Aorta (tissue), 5 donors: ENCODE measurements around the gene LRMDA. TPM values are rescaled to one million over a fixed set of nuclear protein-coding genes. Genes with fewer than 3 reads are reported as not detected.

Experiments
- ATAC-seq: fragments of 200-7000 bp; cut with Tn5 transposase; one replicate; pipeline ENCODE4 v1.9.1; 2022; ENCODE audit warnings: moderate library complexity; ENCODE audit not compliant: low FRiP score
- DNase-seq, 2 donors: peaks; one replicate each; pipeline ENCODE4 v3.0.0-alpha.2; 2020
- H3K27ac ChIP-seq, 2 donors: one replicate each; pipeline ENCODE4 v1.5.1; 2013; ENCODE audit warnings: low read length in 2 of 2, mild to moderate bottlenecking in 2 of 2, moderate library complexity in 2 of 2, control low read depth in 1 of 2, inconsistent platforms in 1 of 2, low read depth in 1 of 2
- H3K27me3 ChIP-seq, 2 donors: one replicate each; pipeline ENCODE4 v1.6.1; 2013; ENCODE audit warnings: control low read depth in 1 of 2, low read length in 1 of 2, mild to moderate bottlenecking in 1 of 2, moderate library complexity in 1 of 2; ENCODE audit not compliant: insufficient read depth in 2 of 2, control insufficient read depth in 1 of 2
- H3K36me3 ChIP-seq, 2 donors: one replicate each; pipeline ENCODE4 v1.6.1; 2013; ENCODE audit warnings: control low read depth in 1 of 2, low read length in 1 of 2, mild to moderate bottlenecking in 1 of 2; ENCODE audit not compliant: insufficient read depth in 2 of 2, control insufficient read depth in 1 of 2
- H3K4me1 ChIP-seq, 2 donors: one replicate each; pipeline ENCODE4 v1.6.1; 2013; ENCODE audit warnings: low read length in 2 of 2, control low read depth in 1 of 2, mild to moderate bottlenecking in 1 of 2, moderate library complexity in 1 of 2; ENCODE audit not compliant: insufficient read depth in 2 of 2, control insufficient read depth in 1 of 2
- H3K4me3 ChIP-seq, 2 donors: one replicate each; pipeline ENCODE4 v1.5.1; 2013; ENCODE audit warnings: low read length in 2 of 2, control low read depth in 1 of 2, mild to moderate bottlenecking in 1 of 2
- H3K9me3 ChIP-seq: one replicate; pipeline ENCODE4 v1.6.1; 2013; ENCODE audit warnings: mild to moderate bottlenecking, low read length; ENCODE audit not compliant: control insufficient read depth
- WGBS, 2 donors: extraction: QIAGEN DNeasy Blood & Tissue Kit; methylation state at CpG; one replicate each; pipeline ENCODE4 v1.1.7; 2013; 5-methylcytosine and 5-hydroxymethylcytosine counted together
- intact Hi-C, 2 donors: fragments of 100-400 bp; cut with DNase I; formaldehyde crosslinking; loops; one replicate each; pipeline versions ENCODE4 v1.14.2 to v1.15.0; 2022
- polyA plus RNA-seq, 2 donors: library from polyadenylated mRNA; stranded (reverse); fragments of 200-250 nt; gene quantifications; one replicate each; pipeline ENCODE4 v1.2.3, GENCODE V29; 2013
- total RNA-seq, 2 donors: library from RNA; stranded (reverse); fragmentation: NEBNext Ultra II Directional; extraction: Animal tissue kit (Norgen Biotek cat#: 25700); gene quantifications; one replicate each; pipeline ENCODE4 v1.2.1, GENCODE V29; 2021
- donor health status: healthy with polysubstance abuse.
- donor health status: Bipolar disorder and iron deficiency.
- donor health status: DM: no; HTN: no; CAD: no.
- donor health status: DM: no; HTN: no; CAD: no.
- donor health status: DM: yes; HTN: yes; CAD: no.

Gene LRMDA
- total and polyA plus RNA-seq, 4 donors = 7.4 to 25.7 (median 14.7) TPM

DNA sequence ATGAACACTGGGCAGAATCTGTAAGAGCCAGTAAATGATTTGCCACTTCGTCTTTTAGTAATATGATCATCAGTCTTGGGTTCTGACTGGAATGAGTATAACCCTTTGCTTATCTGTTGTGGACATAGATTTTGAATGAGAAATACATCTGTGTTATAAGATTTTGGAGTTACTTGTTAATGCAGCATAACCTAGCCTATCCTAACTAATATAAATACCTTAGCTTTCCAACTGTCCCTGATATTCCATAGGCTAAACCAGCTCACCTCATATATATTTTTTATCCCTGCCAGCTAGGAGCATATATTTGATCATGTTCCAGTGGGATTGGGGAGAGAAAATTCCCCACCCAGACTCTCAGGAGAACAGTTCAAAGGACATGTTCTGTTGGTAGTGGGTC is 15.1 kb downstream of the LRMDA start:
- Histone ChIP-seq H3K4me1 (no peaks in the 10 kb centered on the region), H3K27me3 (no peaks in the 10 kb centered on the region), H3K9me3 (peaks cover 5% of the 10 kb centered on the region), H3K36me3 (peaks cover 0 to 1% of the 10 kb centered on the region in 2 donors), H3K27ac (no peak overlapping the region), H3K4me3 (no peak overlapping the region)
- DNase-seq (no peak), ATAC-seq (no peak)
- 94 to 98% methylated on average over 1 of the region's 1 CpG for WGBS, 2 donors
- intact Hi-C loops = no loop called here

DNA sequence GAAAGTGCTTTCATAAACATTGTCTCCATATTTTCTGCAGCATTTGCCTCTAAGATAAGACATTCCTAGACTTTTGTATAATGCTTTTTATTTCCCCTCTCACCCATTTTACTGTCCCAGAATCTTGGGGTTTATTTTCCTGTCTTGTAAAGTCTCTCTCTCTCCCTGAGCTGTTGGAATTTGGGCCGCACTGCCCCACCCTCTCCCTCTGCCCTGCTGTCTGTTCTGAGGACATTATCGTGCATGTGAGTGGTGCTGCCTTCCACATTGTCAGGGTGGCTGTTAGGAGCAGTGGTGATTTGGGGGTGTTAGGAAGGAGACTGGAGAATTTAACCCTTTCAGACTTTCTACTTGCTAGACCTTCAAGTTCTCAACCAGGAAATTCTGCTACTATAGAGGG is 16.7 kb downstream of the LRMDA start:
- Histone ChIP-seq H3K27ac (no peak overlapping the region), H3K9me3 (peaks cover 5% of the 10 kb centered on the region), H3K4me3 (no peak overlapping the region), H3K4me1 (no peaks in the 10 kb centered on the region), H3K27me3 (no peaks in the 10 kb centered on the region), H3K36me3 (peaks cover 0 to 1% of the 10 kb centered on the region in 2 donors)
- whole genome bisulfite sequencing, 2 donors = 29 to 38% methylated on average over 2 of the region's 2 CpGs
- no peak for DNase-seq
- intact Hi-C loops = no loop called here
- no peak for ATAC-seq

DNA sequence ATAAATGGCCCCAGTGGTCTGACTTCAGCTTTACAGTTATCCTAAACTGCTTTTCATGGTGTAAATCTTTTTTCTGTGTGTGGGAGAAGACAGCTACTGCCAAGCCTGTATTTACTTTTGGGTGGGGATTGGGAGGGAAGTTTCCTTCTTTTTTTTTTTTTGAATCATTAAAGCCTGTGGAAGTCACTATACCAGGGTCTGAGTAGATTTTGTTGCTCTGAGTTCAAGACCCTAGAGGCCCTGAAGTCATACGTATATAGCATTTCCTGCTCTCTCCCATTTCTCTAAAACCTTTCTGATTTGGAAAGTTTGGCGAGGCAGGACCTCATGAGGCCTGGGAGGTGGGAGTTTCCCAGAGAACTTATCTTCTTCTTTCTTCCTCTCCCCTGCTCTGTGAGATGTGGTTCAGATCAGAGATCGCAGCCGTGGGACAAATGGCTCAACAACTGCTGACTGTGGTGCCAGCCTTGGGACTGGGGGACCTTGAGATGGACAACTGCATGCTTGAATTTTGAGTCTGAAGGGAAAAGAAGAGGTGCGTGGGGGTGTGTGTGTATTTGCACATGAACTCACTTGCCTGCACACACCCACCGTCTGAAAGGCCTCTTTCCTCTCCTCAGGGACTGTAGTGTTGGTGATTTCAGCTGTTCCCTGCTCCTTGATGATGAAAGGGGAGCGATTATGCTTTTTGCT is 18.1 kb downstream of the LRMDA start:
- intact Hi-C loops = no loop called here
- no peak for DNase-seq
- Histone ChIP-seq H3K27me3 (no peaks in the 10 kb centered on the region), H3K4me1 (no peaks in the 10 kb centered on the region), H3K4me3 (no peak overlapping the region), H3K27ac (no peak overlapping the region), H3K36me3 (peaks cover 0 to 1% of the 10 kb centered on the region in 2 donors), H3K9me3 (peaks cover 2% of the 10 kb centered on the region)
- WGBS, 2 donors = 75 to 78% methylated on average over 7 of the region's 7 CpGs
- ATAC-seq = no peak

DNA sequence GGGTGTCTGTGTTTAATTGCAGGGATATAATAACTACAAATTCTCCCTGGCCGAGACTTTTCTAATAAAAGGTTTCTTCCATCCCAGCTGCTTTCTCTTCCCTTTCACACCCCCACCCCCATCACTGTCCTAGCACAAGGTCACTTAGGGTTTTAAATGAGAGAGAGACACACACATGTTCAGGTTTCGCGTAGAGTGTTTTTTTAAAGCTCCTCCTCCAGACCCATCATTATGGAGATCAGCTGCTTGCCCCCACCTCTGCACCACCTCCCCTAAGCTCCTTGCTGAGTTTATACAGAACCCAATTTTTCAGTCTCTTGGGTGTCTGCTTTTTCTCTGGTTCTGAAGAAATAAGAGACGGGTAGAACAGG is 18.6 kb downstream of the LRMDA start:
- ATAC-seq (no peak), DNase-seq (no peak)
- Histone ChIP-seq H3K9me3 (peaks cover 2% of the 10 kb centered on the region), H3K4me1 (no peaks in the 10 kb centered on the region), H3K27ac (no peak overlapping the region), H3K4me3 (no peak overlapping the region), H3K27me3 (no peaks in the 10 kb centered on the region), H3K36me3 (peaks cover 0 to 1% of the 10 kb centered on the region in 2 donors)
- WGBS, 2 donors = 70 to 77% methylated on average over 4 of the region's 4 CpGs
- intact Hi-C loops = no loop called here

DNA sequence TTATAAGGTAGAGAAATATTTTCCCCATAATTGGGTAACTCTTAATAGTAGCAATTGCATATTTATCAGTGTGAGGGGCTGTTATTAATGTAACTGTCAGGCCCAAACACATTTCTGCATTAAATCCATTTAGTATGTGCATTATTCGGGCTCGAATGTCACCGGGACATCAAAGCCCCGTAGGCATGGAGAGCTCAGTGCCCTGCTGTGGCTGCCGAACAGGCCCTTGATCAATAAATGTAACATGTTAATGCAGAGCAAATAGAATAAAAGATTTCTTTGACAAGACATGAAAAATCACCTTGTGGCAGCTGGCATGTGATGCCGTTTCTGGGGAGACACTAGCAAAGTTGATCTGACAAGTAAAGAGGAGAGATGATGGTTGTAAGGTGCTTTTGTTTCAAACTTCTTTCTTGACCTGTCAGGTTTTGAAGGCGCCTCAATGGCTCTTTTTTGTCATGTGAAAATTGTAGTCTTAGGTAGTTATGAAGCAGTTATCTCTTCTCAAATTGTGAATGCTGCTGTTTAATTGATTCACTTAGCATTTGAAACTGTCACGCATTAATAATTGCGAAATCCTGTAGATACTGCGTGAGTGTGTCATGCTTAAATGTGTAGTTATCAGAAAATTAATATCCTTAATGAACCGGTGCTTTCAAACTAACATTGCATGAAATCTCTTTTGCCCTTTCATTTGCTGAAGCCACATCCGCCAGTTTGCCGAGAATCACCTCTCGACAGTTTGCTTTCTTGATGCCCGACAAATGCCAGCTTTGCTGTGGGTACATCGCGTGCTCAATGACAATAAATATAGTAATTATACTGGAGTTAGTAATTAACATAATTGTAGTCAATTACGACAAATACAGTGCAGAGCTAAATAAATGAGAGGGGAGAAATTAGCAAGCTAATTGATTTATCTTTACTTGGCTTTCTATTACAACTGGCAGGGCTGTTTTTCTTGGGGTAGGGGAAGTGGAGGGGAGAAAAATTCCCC is 19.5 kb downstream of the LRMDA start:
- no peak overlapping the region for H3K27ac ChIP-seq

DNA sequence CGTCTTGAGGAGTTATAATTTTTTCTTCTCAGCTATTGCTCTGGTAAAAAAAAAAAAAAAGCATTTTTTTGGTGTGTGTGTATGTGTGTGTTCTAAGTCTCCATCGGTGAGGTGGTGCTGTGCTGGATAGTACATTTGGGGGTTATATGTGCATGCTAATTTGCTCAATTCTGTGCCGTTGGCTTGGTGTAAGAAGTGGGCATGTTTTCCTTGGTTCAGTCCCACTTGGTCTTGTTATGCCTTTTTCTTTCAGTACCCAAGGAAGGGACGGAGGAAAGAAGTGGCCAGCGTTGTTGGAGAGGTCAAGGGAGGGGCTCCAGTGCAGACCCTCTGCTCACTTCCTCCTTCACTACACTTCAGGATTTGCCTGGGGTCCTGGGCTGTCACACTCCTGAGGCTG is 20.4 kb downstream of the LRMDA start:
- DNase-seq (no peak), ATAC-seq (no peak)
- Histone ChIP-seq H3K4me3 (peak overlapping the region; percentile 52 to 79), H3K27ac (peak overlapping the region in 1 of 2 donors; percentile 50), H3K9me3 (no peaks in the 10 kb centered on the region), H3K36me3 (no peaks in the 10 kb centered on the region), H3K27me3 (no peaks in the 10 kb centered on the region), H3K4me1 (no peaks in the 10 kb centered on the region)
- intact Hi-C loops = no loop called here
- WGBS, 2 donors = 2 to 6% methylated on average over 5 of the region's 5 CpGs

More for the DNA sequence above, 19.5 kb downstream of the LRMDA start:
- ATAC-seq (no peak), DNase-seq (no peak)
- Histone ChIP-seq H3K4me1 (no peaks in the 10 kb centered on the region), H3K9me3 (peaks cover 2% of the 10 kb centered on the region), H3K4me3 (peak overlapping the region in 1 of 2 donors; percentile 79), H3K36me3 (peaks cover 0 to under 1% of the 10 kb centered on the region in 2 donors), H3K27me3 (no peaks in the 10 kb centered on the region)
- 94% methylated on average over 18 of the region's 18 CpGs for WGBS, 2 donors
- intact Hi-C loops = no loop called here

DNA sequence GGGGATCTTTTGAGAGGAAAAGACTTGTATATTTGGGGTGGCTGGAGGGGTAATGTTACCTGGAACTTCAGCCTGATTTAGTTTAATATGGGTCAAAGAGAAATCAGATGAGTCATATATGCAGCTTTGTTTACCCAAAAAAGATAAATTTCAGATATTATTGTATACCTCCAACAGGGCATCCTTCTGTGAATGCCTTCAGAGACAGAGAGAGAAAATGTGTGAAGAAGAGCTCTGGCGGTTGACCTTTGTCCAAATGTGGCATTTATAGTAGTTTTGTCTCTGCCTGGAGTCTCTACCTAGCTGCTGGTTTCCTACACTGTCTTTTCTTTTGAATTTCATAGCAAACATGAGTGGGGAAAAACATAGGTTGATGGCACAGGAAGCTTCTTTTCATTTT is 21.6 kb downstream of the LRMDA start:
- DNase-seq (no peak), ATAC-seq (no peak)
- no peaks in the 10 kb centered on the region for H3K36me3 ChIP-seq
- no peak overlapping the region for H3K27ac ChIP-seq
- intact Hi-C loops = no loop called here
- no peaks in the 10 kb centered on the region for H3K4me1 ChIP-seq
- no peaks in the 10 kb centered on the region for H3K27me3 ChIP-seq
- 94 to 100% methylated on average over 1 of the region's 1 CpG for WGBS, 2 donors
- no peak overlapping the region for H3K4me3 ChIP-seq
- no peaks in the 10 kb centered on the region for H3K9me3 ChIP-seq

DNA sequence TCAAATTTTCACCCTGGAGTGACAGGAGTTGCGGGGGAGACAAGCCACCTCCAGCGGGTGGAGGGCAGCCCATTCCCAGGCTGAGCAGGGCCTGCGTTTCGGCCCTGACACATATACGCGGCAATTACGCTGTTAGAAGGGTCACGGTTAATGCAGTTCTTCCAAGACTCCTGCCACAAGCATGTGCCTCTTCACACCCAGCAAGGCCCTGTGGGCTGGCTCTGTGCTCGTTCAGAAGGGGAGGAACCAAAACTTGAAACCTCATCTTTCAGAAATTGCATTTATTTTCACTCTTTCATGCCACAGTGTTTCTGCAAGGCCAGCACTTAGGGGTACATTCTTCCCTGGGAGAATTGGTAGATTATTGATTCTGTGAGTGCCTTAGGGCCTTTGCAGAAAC is 24.7 kb downstream of the LRMDA start:
- H3K36me3 ChIP-seq = no peaks in the 10 kb centered on the region
- no peak overlapping the region for H3K27ac ChIP-seq
- no peaks in the 10 kb centered on the region for H3K27me3 ChIP-seq
- H3K4me3 ChIP-seq = no peak overlapping the region
- WGBS, 2 donors = 87 to 90% methylated on average over 9 of the region's 9 CpGs
- H3K9me3 ChIP-seq = no peaks in the 10 kb centered on the region
- ATAC-seq (no peak), DNase-seq (no peak)
- H3K4me1 ChIP-seq = no peaks in the 10 kb centered on the region
- intact Hi-C loops = no loop called here
